ENCODE results near the gene SCAF4. TPM values are rescaled to one million over a fixed set of nuclear protein-coding genes. Genes with fewer than 3 reads are reported as not detected.

SCAF4 gene
- total RNA-seq, 1 donor from 2014 or later: 23.1 TPM

DNA sequence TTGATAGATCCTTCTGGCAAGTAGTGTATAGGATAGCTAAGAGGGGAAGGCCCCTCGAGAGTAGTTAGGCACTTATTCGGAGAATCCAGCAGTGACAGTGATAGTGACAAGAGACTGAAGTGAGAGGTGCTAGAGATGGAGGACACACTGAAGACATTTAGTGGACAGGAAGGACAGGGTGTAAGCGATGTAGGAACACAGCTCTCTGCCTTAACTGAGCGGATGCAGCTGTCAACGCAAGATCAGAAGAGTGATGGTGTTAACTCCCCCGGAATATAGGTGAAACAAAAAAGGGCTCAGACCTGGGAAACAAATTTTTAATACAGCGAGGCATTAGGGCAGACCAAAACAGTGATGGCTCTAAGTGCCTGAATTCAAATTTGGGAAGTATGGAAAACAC, 56.6 kb downstream of the SCAF4 start:
- DNase-seq (ENCODE audit: low spot score): no peak
- TF ChIP-seq, protein P1, sequence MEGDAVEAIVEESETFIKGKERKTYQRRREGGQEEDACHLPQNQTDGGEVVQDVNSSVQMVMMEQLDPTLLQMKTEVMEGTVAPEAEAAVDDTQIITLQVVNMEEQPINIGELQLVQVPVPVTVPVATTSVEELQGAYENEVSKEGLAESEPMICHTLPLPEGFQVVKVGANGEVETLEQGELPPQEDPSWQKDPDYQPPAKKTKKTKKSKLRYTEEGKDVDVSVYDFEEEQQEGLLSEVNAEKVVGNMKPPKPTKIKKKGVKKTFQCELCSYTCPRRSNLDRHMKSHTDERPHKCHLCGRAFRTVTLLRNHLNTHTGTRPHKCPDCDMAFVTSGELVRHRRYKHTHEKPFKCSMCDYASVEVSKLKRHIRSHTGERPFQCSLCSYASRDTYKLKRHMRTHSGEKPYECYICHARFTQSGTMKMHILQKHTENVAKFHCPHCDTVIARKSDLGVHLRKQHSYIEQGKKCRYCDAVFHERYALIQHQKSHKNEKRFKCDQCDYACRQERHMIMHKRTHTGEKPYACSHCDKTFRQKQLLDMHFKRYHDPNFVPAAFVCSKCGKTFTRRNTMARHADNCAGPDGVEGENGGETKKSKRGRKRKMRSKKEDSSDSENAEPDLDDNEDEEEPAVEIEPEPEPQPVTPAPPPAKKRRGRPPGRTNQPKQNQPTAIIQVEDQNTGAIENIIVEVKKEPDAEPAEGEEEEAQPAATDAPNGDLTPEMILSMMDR (IDR thresholded peaks at IDR 0.05): no peak

DNA sequence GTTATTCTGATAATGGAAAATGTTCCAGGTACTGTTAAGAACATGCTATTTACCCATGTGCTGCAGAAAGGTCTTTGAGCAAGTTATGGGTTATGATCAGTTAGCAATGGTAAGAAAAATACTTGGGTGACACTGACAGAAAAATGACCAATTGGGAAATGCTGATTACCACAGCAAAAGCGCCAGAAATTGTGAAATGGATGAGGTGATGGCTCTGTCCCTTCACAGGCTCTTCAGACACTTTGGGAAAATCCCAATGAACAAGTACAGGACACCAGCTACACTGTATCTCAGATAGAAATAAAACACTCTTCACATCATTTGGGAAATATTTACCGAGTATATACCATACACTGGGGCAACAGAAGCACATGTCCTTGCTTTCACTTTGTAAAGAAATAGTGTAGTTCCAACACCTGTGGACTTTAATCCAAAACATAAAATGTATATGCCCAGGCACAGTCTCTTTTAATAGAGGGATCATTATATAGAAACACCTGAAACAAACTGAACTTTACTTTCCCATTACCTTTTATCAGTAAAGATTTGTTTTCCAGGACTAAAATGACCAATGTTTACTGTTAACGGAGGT, 58.5 kb downstream of the SCAF4 start:
- Mint-ChIP-seq H3K4me3 (ENCODE audit: unreplicated experiment) (no peak overlapping the region), H3K36me3 (ENCODE audit: low read depth) (peaks cover 9% of the 10 kb centered on the region), H3K9me3 (ENCODE audit: low read depth) (no peaks in the 10 kb centered on the region), H3K4me1 (ENCODE audit: low read depth) (peaks cover 7% of the 10 kb centered on the region), H3K27ac (ENCODE audit: unreplicated experiment) (no peak overlapping the region), H3K27me3 (ENCODE audit: low read depth) (no peaks in the 10 kb centered on the region)
- TF ChIP-seq, protein P1 (IDR thresholded peaks at IDR 0.05): no peak
- DNase-seq (ENCODE audit: low spot score): no peak

More for the DNA sequence above, 56.6 kb downstream of the SCAF4 start:
- Mint-ChIP-seq H3K36me3 (ENCODE audit: low read depth) (peaks cover 9% of the 10 kb centered on the region), H3K4me1 (ENCODE audit: low read depth) (no peaks in the 10 kb centered on the region), H3K4me3 (ENCODE audit: unreplicated experiment) (no peak overlapping the region), H3K9me3 (ENCODE audit: low read depth) (no peaks in the 10 kb centered on the region), H3K27me3 (ENCODE audit: low read depth) (no peaks in the 10 kb centered on the region), H3K27ac (ENCODE audit: unreplicated experiment) (no peak overlapping the region)

DNA sequence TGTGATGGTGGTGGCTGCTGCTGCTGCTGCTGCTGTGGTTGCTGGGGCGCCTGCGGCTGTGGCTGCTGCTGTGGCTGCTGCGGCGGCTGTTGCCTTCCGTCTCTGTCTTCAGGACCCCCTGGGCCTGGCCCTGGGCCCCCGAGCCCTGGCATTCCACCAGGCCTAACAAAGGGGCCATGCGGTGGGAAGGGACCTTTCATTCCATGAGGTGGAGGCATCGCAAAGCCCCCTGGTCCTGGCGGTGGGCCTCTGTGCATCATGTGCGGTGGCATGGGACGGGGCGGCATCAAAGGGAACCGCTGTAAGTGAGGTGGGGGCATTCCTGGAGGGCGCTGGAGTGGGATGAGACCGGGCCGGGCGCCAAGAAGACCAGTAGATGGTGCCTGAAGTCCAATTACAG, 60.0 kb downstream of the SCAF4 start:
- Mint-ChIP-seq H3K36me3 (ENCODE audit: low read depth) (peaks cover 14% of the 10 kb centered on the region), H3K27me3 (ENCODE audit: low read depth) (no peaks in the 10 kb centered on the region), H3K4me3 (ENCODE audit: unreplicated experiment) (no peak overlapping the region), H3K4me1 (ENCODE audit: low read depth) (peaks cover 11% of the 10 kb centered on the region), H3K9me3 (ENCODE audit: low read depth) (no peaks in the 10 kb centered on the region), H3K27ac (ENCODE audit: unreplicated experiment) (no peak overlapping the region)
- DNase-seq (ENCODE audit: low spot score): no peak
- TF ChIP-seq, protein P1 (IDR thresholded peaks at IDR 0.05): no peak

DNA sequence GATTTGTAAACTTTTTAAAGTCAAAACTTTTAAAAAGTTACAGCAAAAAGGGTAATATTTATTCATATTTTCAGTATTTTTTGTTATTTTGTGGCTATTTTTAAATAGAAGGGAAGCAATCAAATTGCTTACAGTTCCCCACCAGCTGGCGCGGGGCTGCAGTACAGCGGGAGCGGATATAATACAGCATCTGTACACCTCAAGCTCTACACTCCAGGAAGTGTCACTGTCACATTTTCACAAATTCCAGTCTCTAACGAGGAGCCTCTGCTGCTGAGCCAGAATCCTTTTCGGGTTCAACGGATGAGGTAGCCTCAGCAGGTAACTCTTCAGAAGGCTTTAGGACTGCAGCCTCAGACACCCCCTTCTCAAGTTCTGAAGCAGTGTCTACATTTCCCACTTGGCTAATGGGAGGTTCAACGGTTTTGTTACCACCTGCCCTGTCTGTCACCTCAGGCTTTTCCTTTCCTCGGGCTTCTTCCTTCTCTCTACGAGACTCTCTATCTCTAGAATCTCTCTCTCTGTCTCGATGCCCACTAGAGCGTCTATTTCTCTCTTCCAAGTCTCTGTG, 60.7 kb downstream of the SCAF4 start:
- no peak for DNase-seq (ENCODE audit: low spot score)
- H3K9me3 Mint-ChIP-seq (ENCODE audit: low read depth): no peaks in the 10 kb centered on the region
- TF ChIP-seq, protein P1 (IDR thresholded peaks at IDR 0.05): no peak
- H3K36me3 Mint-ChIP-seq (ENCODE audit: low read depth): peaks cover 15% of the 10 kb centered on the region
- no peaks in the 10 kb centered on the region for H3K27me3 Mint-ChIP-seq (ENCODE audit: low read depth)
- peaks cover 17% of the 10 kb centered on the region for H3K4me1 Mint-ChIP-seq (ENCODE audit: low read depth)
- no peak overlapping the region for H3K27ac Mint-ChIP-seq (ENCODE audit: unreplicated experiment)
- H3K4me3 Mint-ChIP-seq (ENCODE audit: unreplicated experiment): no peak overlapping the region

DNA sequence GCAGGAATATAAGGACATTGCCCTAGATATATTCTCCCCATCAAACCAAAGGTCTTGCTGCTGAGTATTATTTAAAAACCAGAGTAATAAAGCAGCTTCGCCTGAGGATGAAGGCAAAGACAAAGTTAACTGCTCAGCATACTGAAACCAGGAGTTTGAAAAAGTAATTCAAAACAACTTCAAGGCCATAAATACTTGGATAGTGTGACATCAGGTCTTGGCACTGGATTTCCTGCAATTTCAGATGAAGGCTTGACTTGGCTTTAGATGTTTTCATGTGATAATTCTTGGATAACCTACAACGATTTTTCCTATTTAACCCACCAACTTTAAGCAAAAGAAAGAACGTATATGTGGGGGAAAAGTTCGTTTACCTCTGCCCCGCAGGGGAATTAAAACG, 61.8 kb downstream of the SCAF4 start:
- Mint-ChIP-seq H3K27me3 (ENCODE audit: low read depth) (no peaks in the 10 kb centered on the region), H3K27ac (ENCODE audit: unreplicated experiment) (peak overlapping the region; percentile 45), H3K4me3 (ENCODE audit: unreplicated experiment) (no peak overlapping the region), H3K36me3 (ENCODE audit: low read depth) (peaks cover 18% of the 10 kb centered on the region), H3K4me1 (ENCODE audit: low read depth) (peaks cover 24% of the 10 kb centered on the region), H3K9me3 (ENCODE audit: low read depth) (no peaks in the 10 kb centered on the region)
- TF ChIP-seq, protein P1 (IDR thresholded peaks at IDR 0.05): no peak
- no peak for DNase-seq (ENCODE audit: low spot score)
